Esophagus squamous epithelium (tissue), 5 donors: ENCODE data around the gene PRKAR1B. TPM values are rescaled to one million over a fixed set of nuclear protein-coding genes. Genes with fewer than 3 reads are reported as not detected.

ENCODE experiments used
- DNase-seq: peaks from one replicate; lab custom pipeline; 2025; lab: John Stamatoyannopoulos, UW
- H3K27ac ChIP-seq, 4 donors: fragments of 200-600 bp; sonication (generic); one replicate each; pipeline ENCODE4 v1.5.1; 2016 to 2019; ENCODE audit warnings: mild to moderate bottlenecking in 1 of 4
- H3K27me3 ChIP-seq, 4 donors: fragments of 200-600 bp; sonication (generic); 1 replicate in 3 of 4; 2 replicates in 1 of 4; pipeline versions ENCODE4 v1.5.1 to v1.6.0; 2017 to 2021; ENCODE audit warnings: antibody characterized with exemption in 1 of 4
- H3K36me3 ChIP-seq, 3 donors: fragments of 200-600 bp; sonication (generic); one replicate each; pipeline ENCODE4 v1.5.1; 2016 to 2019
- H3K4me1 ChIP-seq, 3 donors: fragments of 200-600 bp; sonication (generic); one replicate each; pipeline ENCODE4 v1.5.1; 2017 to 2019
- H3K4me3 ChIP-seq, 4 donors: fragments of 200-600 bp; sonication (generic); 1 replicate in 3 of 4; 2 replicates in 1 of 4; pipeline ENCODE4 v1.5.1; 2016 to 2019; ENCODE audit warnings: mild to moderate bottlenecking in 2 of 4, moderate library complexity in 1 of 4
- H3K9me3 ChIP-seq, 3 donors: fragments of 200-600 bp; sonication (generic); one replicate each; pipeline ENCODE4 v1.5.1; 2016 to 2019
- POLR2A ChIP-seq, 4 donors: fragments of 450-650 bp; IDR thresholded peaks; one replicate each; pipeline ENCODE4 v1.6.1; 2017; ENCODE audit warnings: antibody characterized with exemption in 4 of 4, mild to moderate bottlenecking in 4 of 4, moderate library complexity in 3 of 4
- WGBS, 2 donors: methylation state at CpG; one replicate each; pipeline ENCODE4 v1.1.5; 2018; 5-methylcytosine and 5-hydroxymethylcytosine counted together
- intact Hi-C: fragments of 100-400 bp; cut with DNase I; formaldehyde crosslinking; loops from one replicate; pipeline ENCODE4 v1.15.0; 2022
- total RNA-seq, 4 donors: library from RNA; depleted of rRNA; stranded (reverse); fragments of >200 nt; gene quantifications; one replicate each; pipeline ENCODE4 v1.1.0, GENCODE V29; 2016
- TF ChIP-seq, protein P1 (sequence below), 6 experiments: fragments of 450-650 bp in 4 of 6; fragments of 200-600 bp in 2 of 6; sonication (generic) in 2 of 6; IDR thresholded peaks; one replicate each; pipeline ENCODE4 v1.5.1; 2016 to 2019; ENCODE audit warnings: antibody characterized with exemption in 6 of 6, mild to moderate bottlenecking in 4 of 6, moderate library complexity in 4 of 6
- donor health status: DM: yes; HTN: yes; CAD: no.

Gene PRKAR1B
- total RNA-seq, 4 donors from 2014 or later, result 10.2 to 13.1 (median 12.5) TPM

DNA sequence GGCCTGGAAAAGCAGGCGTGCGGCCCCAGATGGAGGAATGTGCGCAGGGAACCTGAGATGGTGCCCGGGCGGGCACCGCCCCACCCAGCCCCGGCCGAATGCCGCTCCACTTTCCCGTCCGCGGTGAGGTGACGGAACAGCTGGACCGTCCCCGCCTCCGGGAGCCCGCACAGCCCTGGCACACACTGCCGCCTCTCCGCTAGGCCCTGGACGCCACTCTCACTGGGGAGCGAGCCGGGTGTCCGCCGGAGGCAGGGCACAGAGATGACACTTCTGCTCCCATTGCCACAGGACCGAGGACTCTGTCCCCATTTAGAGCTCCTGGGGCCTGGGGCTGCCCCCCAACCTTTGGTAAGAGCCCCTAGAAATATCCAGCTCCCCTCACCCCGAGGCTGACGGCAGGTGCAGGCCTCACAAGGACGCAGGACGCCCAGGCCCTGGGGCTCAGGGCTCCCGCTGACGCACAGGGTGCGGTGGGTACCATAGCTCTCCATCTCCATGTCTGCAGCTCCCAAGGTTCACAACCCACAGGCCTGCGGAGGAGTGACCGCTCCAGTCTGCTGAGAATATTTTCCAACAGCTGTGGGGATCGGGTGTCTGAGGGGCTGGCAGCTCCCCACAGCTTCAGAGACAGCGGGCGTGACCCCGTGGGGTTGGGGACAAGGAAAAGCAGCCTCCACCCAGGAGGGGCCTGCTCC lies 155.2 kb downstream of the PRKAR1B start:
- H3K27ac ChIP-seq, result no peak overlapping the region
- no peaks in the 10 kb centered on the region for H3K9me3 ChIP-seq
- H3K4me3 ChIP-seq, result no peak overlapping the region
- 96 to 100% methylated on average over 4 to 8 of the region's 38 CpGs for WGBS, 2 donors
- H3K27me3 ChIP-seq, result no peaks in the 10 kb centered on the region
- H3K36me3 ChIP-seq, result no peaks in the 10 kb centered on the region
- intact Hi-C loops, result no loop called here
- TF ChIP-seq, protein P1, sequence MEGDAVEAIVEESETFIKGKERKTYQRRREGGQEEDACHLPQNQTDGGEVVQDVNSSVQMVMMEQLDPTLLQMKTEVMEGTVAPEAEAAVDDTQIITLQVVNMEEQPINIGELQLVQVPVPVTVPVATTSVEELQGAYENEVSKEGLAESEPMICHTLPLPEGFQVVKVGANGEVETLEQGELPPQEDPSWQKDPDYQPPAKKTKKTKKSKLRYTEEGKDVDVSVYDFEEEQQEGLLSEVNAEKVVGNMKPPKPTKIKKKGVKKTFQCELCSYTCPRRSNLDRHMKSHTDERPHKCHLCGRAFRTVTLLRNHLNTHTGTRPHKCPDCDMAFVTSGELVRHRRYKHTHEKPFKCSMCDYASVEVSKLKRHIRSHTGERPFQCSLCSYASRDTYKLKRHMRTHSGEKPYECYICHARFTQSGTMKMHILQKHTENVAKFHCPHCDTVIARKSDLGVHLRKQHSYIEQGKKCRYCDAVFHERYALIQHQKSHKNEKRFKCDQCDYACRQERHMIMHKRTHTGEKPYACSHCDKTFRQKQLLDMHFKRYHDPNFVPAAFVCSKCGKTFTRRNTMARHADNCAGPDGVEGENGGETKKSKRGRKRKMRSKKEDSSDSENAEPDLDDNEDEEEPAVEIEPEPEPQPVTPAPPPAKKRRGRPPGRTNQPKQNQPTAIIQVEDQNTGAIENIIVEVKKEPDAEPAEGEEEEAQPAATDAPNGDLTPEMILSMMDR (IDR thresholded peaks at IDR 0.05), result no peak
- no peak for TF ChIP-seq POLR2A (IDR thresholded peaks at IDR 0.05)
- DNase-seq, result no peak
- H3K4me1 ChIP-seq, result peaks cover 0 to 8% (median 3%) of the 10 kb centered on the region in 3 donors

DNA sequence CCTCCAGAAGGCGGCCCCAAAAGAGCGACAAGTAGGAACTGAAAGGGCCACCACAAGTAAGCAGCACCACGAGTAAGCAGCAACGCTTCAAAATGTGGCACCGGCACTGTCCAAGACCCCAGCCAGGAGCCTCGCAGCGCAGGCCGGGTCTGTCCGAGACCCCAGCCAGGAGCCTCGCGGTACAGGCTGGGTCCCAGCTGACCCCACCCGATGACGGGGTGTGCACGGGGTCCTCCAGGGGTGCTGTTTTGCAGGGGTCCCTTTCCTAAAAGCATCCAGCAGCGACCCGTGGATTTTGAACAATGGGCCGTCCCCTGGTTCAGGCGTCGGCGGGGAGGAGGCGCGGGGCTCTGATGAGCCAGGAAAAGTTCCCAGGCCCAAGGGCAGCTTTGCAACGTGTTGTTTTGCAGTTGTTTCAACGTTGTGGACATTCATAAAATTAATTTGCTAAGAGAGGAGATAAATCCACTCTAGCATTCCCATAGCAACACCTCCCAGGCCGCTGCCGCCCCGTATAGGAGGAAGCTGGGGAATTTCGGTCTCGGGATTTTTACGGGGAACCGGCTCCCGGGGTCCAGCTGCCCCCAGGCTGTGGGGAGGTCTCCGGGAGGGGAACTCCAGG lies 155.9 kb downstream of the PRKAR1B start:
- no peak for DNase-seq
- TF ChIP-seq, protein P1 (IDR thresholded peaks at IDR 0.05), result no peak
- no peak for TF ChIP-seq POLR2A (IDR thresholded peaks at IDR 0.05)
- WGBS, 2 donors, result 90 to 92% methylated on average over 21 to 28 of the region's 33 CpGs

DNA sequence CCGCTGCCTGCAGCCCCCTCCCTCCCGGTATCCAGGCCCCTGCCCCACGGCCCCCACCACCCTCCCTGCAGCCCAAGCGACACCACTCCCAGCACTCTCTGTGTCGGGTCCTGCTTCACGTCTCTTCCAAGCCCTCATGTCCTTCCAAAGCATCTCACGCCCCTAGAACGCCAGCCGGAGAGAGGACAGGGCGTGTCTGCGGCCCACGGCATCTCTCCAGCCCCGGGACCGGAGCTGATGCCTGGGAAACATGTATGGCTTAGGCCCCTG lies 156.3 kb downstream of the PRKAR1B start:
- no peak for TF ChIP-seq POLR2A (IDR thresholded peaks at IDR 0.05)
- TF ChIP-seq, protein P1 (IDR thresholded peaks at IDR 0.05), result no peak
- WGBS, 2 donors, result 83 to 100% methylated on average over 1 of the region's 14 CpGs
- Histone ChIP-seq H3K36me3 (no peaks in the 10 kb centered on the region), H3K9me3 (no peaks in the 10 kb centered on the region), H3K27me3 (no peaks in the 10 kb centered on the region), H3K27ac (no peak overlapping the region), H3K4me1 (peaks cover 0 to 8% (median 3%) of the 10 kb centered on the region in 3 donors), H3K4me3 (no peak overlapping the region)
- intact Hi-C loops, result no loop called here
- DNase-seq, result no peak

More for the DNA sequence above, 155.9 kb downstream of the PRKAR1B start:
- Histone ChIP-seq H3K27ac (no peak overlapping the region), H3K27me3 (no peaks in the 10 kb centered on the region), H3K36me3 (no peaks in the 10 kb centered on the region), H3K4me1 (peaks cover 0 to 8% (median 3%) of the 10 kb centered on the region in 3 donors), H3K9me3 (no peaks in the 10 kb centered on the region), H3K4me3 (no peak overlapping the region)
- intact Hi-C loops, result no loop called here

DNA sequence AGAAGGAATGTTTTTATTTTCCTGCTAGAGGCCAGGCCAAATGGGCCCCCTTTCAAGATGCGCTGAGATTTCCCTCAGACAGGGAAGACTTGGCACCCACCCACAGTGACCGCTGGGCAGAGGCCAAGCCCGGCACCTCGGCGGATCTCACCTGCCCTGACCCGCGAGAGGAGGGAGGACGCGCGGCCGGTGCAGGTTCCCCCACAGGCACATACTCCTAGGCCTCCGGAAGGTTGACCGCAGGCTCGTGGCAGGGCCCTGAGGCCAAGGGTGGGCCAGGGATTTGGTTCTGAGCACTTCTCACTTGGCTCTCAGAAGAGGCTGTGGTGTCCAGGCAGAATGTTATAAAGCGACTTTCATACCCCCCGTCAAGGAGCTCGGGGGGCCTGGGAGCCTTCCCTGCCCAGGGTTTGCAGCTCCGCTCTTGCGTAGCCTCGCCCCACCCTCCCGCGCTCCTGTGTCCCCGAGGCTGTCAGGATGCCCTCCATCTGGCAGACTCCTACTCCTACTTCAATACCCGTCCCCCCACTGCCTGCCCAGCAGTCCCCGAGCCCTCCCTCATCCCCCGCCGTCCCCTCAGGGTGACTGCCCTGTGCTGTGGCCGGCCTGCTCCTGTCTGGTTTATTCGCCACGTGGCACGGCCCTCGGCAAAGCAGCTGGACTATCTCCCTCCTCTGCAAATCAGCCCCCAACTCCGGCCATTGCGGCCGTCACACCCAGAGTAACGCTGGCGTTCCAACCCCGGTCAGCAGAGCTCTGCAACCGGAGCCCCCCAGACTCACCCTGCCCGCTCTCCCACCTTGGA lies 156.9 kb downstream of the PRKAR1B start:
- intact Hi-C loops, result no loop called here
- no peaks in the 10 kb centered on the region for H3K27me3 ChIP-seq
- no peak for DNase-seq
- no peak overlapping the region for H3K4me3 ChIP-seq
- H3K4me1 ChIP-seq, result peaks cover 0 to 8% (median 3%) of the 10 kb centered on the region in 3 donors
- H3K36me3 ChIP-seq, result no peaks in the 10 kb centered on the region
- WGBS, 2 donors, result 91% methylated on average over 22 to 37 of the region's 40 CpGs
- no peaks in the 10 kb centered on the region for H3K9me3 ChIP-seq
- no peak overlapping the region for H3K27ac ChIP-seq
- TF ChIP-seq, protein P1 (IDR thresholded peaks at IDR 0.05), result no peak
